Stimulated activated CD8-positive, alpha-beta memory T cell treated with anti-CD3 and anti-CD28 coated beads, Interleukin-4, amount 100 ng/mL, for 24 hours (primary cell): ENCODE data around the gene ASXL3.

ENCODE experiments used
- DNase-seq: peaks from one replicate; pipeline ENCODE4 v3.0.0-alpha.2; 2020; ENCODE audit warnings: low read depth

The ASXL3 gene

DNA sequence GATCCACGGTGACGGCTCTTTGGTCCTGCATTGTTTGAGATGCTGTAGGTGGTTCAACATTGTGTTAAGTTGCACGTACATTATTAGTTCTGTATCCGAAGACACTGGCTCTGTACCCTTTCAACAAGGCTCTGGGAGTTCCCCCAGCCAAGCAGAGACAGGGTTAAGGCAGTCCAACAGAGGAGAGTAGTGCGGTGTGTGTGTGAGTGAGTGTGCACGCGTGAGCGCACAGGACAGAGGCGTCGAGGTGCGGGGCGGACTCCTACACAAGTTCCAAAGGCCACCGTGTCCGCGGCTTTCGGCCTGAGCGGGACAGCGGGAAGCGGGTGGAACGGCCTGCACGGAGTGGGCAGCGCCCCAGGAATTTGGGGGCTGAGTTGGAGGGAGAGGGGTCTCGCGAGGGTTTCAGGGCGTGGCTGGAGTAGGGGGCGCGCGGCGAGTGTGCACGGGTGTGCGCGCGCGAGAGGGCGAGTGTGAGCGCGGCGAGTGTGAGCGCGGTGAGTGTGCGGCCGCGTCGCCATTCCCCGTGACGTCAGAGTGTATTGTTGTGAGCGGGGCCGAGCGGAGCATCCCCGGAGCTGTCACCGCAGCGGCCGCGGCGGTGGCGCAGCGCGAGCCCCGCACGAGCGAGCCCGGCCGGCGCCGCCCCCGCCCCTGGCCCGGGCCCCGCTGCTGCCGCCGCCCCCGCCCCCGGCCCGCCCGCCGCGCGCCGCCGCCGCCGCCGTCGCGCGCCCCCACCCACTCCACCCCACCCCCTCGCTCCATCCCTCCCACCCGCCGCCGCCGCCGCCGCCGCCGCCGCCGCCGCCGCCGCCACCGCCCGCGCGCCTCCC lies at the start of gene ASXL3:
ASXL3 (plus strand) TSS at position 535 of the 833 bp plus-strand sequence. CDS start 413 bp downstream, outside the sequence.
- DNase-seq: no peak

DNA sequence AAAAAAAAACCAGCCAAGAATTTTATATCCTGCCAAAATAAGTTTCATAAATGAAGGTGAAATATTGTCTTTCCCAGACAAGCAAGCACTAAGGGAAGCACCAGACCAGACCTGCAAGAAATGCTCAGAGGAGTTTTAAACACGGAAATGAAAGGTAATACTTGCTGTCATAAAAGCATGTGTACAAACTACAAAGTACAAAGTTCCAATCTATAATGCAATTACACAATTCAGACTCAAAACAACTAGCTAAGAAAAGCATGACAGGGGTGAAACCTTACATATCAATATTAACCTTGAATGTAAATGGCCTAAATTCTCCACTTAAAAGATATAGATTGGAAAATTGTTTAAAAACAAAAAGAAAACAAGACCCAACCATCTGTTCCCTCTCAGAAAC lies 45.0 kb upstream of the ASXL3 start:
- no peak for DNase-seq

GRCh38 chr18:33536904-33537303 lies 41.1 kb upstream of the ASXL3 start:
- DNase-seq: no peak

- DNase-seq: no peak
Observed at GRCh38 chr18:33538418-33539042, 39.5 kb upstream of the ASXL3 start.

DNA sequence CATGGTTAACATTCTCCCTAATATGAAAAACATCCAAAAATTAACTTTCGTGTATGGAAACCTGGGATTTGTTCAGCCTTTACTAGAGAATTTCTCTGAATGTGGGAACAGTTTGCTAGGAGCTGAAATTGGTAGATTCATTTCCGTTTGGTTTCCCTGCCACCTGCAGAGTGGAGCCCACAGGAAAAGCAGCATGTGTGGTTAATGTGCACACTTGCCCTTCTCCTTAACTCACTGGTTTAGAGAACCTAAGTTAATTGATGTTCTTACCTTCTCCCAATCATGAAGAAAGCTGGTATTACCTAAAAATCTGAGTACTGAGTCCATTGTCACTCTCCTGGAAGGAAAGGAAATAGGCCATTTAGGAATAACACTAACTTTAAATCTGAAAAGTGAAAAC lies 37.6 kb upstream of the ASXL3 start:
- DNase-seq: no peak

GRCh38 chr18:33541316-33541715 lies 36.7 kb upstream of the ASXL3 start:
- no peak for DNase-seq

DNA sequence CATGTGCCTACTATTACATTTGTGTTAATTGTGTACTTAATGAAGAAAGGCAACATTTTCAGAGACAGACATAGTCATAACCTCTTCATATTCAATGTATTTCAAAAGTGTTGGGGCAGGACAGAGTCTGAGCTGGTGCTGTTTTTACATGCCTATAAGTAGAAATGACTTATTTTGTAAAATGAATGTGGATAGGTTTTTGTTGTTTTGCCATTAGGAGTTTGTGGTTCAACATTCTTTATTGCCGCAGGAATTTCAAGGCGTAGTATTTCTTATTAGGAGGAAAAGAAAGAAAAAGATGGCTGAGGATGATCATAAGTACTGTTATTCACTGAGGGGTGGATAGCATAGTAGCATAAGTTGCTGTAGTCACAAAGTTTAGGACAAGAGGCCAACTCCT lies 21.2 kb upstream of the ASXL3 start:
- DNase-seq: no peak

DNA sequence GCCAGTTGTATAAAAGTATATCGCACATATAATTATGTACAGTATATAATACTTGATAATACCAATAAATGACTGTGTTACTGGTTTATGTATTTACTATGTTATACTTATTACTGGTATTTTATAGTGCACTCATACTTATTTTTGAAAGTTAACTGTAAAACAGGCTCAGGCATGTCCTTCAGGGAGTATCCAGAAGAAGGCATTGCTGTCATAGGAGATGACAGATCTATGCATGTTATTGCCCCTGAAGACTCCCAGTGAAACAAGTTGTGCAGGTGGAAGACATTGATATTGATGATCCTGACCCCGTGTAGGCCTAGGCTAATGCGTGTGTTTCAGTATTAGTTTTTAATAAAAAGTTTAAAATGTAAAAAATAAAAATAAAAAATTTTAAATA lies 20.3 kb upstream of the ASXL3 start:
- no peak for DNase-seq

DNA sequence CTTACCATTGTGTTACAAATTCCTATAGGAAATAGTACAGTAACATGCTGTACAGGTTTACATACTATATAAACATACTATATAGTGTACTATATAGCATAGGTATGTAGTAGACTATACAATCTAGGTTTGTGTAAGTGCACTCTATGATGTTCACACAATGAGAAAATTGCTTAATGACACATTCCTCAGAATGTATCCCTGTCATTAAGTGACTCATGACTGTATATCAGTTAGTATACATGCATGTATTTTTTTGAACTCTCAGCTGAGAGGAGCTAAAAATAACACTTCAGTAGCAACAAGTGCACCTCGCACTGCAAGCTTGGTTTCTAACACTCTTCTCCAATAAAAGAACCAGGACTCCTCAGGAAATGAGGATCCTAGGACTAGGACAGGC lies 19.5 kb upstream of the ASXL3 start:
- DNase-seq: no peak

- no peak for DNase-seq
Observed at GRCh38 chr18:33560686-33561370, 17.2 kb upstream of the ASXL3 start.

DNA sequence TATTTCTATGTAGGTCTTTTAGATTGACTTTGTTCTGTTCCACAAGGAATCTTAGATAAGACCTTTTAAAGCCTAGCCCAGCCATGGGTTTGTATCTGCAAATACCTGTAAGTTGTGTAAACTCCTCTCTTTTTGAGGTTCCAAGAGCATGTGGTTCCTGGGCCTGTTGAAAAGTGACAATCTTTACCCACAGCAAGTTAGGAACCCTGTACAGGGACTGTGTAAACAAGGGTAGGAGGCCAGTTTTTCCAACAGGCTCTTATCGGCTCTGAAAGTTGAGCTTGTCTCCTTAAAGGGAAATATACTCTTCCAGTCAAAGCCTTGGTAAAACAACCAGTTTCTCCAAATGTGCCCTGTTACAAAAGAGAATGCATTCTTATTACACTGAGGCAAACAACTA lies 15.3 kb upstream of the ASXL3 start:
- DNase-seq: no peak

- DNase-seq: no peak
Observed at GRCh38 chr18:33567705-33568104, 10.3 kb upstream of the ASXL3 start.

DNA sequence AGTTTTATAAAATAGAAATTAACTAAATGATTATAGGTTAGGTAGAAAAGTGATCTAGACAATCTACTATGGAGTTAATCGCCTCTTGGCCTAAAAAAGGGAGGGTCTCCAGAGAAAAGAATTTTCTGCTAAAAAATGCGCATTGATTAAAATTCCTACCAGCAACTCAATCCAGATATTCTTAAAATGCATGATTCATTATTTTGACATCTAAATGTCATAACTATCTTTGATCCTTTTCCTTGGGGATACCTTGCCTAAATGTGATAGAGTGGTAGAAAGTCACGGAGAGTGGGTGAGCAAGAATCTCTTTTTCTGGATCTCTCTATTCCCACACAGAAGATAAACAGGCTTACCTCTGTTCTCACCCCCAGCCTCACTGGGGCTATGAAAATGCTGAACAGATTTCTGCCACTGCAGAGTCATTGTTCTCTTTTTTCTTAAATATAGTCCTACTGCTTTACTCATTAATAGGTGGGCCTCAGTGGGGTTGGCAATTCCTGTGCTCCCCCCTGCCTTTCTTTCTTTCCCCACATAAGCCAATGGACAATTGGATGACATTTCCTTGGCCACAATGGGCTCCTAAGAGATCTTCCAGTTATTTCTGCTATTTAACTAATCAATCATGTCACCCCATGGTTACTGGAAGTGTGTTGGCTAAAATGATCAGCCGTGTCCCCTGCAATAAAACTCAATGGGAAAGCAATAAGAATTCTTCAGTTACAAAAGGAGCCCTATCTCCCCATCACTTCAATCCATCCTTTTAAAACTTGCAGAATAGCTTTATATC lies 5.8 kb upstream of the ASXL3 start:
- DNase-seq: no peak

DNA sequence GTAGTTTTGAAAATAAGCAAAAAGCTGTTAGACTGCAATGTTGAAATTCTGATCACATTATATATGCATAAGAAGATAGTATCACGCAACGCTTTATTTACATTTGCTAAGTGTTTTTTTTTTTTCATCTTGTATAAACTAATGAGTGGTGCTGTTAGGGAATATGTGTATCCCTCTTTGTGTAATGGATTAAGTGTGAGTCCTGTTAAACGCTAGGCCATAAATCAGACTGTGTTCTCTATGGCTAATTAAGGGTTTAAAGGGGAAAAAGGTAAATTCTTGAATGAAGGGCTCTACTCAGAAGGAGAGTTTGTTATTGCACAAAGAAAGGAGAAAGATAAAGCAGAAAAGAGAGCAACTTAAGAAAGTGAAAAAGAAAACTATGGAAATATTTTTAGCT lies 4.8 kb upstream of the ASXL3 start:
- no peak for DNase-seq

DNA sequence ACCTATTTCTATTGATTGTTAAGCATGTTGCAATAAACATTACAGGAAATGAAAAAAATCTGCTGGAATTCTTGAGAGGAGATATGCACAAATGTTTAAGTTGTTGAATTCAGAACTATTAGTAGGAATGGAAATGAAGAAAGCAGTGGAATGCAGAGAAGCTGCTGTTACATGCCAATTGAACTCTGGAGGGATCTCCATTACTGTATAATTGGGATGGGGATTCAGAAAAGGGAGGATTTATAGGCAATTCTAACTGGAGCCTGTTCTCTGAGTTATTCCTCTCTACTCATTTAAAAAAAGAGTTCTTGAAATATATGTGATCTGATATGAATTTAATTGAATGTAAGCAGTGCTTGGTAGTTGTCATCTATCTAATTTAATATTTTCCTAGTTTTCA lies 2.6 kb upstream of the ASXL3 start:
- no peak for DNase-seq

DNA sequence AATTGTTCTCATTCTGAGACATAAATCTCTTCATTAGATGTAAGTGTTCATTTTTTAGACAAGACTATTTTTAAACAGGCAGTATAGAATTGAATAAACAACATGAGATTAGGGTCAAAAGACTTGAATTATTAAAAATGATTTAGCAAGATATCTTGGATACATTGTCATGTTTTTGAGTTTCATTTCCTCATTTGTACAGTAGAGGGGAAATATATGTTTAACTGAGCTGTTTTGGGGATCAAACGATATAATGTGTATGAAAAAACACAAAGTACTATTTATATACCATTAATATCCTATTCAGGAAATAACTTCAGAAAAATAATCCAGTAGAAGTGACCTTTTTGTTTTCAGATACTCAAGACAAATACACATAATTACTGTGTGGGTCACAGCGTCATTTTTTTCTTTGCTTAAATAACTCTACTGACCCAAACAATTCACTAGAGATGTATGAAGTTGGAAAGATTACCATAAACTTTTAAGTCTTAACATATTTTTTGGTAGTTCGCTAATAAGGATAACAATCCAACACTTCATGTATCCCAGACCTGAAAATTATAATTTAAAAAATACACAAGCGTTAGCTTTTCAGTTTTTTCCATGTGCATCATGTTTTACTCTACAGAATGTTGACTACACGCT lies 896 bp upstream of the ASXL3 start:
- no peak for DNase-seq

DNA sequence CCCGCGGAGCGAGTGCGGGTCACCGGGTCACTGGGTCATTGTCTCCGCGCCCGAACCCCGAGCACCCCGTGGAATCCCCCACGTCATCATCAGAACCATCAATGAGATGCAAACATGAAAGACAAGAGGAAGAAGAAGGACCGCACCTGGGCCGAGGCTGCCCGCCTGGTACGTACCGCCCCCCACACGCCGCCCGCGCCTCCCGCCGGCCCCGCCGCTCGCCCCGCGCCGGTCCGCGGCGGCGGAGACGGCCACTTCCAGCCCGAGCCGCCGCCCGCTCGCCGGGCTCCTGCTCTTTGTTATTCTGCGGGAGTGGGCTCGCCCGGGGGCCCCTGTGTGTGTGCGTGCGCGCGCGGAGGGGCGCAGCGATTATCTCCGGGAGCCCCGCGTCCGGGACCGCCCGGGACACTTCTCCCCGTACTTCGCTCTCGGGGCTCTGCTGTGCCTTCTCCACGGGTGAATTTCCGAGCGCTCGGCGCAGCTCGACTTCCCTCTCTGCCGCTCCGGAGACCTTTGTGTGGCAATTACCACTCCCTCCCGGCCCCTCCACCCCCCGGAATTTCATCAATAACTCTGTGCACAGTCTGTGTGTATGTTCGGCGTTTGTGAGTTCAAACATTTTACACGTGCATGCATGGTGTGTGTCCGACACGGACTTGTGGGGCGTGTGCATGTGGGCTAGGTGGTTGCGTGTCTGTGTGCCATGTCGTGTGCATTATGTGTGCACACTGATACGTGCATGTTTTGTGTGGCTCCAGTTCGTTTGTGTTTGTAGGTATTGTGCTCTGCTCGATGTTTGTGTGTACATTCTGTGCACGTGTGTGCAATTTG lies 714 bp downstream of the ASXL3 start:
- no peak for DNase-seq

GRCh38 chr18:33579349-33580215 lies 1.6 kb downstream of the ASXL3 start:
- DNase-seq: no peak

GRCh38 chr18:33580546-33580945 lies 2.5 kb downstream of the ASXL3 start:
- no peak for DNase-seq

GRCh38 chr18:33581856-33582255 lies 3.8 kb downstream of the ASXL3 start:
- DNase-seq: no peak
